ENCODE data around the gene HSD11B1.

Gene HSD11B1

DNA sequence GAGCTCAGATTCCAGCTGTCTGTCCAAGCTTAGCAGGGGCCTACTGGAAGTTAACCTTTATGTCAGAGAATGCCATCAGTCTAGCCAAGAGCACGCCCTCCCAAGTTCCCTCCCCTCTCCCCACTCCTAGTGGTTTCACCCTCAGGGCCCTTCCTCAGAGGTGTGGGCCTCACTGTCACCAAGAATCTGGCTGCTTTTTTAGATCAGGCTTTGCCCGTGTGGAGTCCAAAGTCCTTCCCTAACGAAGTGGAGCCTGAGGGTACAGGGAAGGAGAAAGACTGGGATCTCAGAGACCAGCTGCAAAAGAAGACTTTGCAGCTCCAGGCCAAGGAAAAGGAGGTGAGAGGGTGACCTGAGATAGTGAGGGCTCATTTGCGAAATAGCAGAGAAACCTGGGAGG lies 75.6 kb downstream of the HSD11B1 start:
- CTCF ChIA-PET = interaction anchor here (1.0 to 1.1 kb wide), 2 partner anchors 13 to 211 kb away, joined by 3 to 4 read pairs; no protein-coding TSS in a partner anchor
- DNase-seq (ENCODE audit: low read depth, low spot score) = no peak
- POLR2A ChIA-PET = no interaction called here
- no peak overlapping the region for H3K4me3 ChIP-seq (ENCODE audit: low read depth, low read length)
- TF ChIP-seq, protein P1, sequence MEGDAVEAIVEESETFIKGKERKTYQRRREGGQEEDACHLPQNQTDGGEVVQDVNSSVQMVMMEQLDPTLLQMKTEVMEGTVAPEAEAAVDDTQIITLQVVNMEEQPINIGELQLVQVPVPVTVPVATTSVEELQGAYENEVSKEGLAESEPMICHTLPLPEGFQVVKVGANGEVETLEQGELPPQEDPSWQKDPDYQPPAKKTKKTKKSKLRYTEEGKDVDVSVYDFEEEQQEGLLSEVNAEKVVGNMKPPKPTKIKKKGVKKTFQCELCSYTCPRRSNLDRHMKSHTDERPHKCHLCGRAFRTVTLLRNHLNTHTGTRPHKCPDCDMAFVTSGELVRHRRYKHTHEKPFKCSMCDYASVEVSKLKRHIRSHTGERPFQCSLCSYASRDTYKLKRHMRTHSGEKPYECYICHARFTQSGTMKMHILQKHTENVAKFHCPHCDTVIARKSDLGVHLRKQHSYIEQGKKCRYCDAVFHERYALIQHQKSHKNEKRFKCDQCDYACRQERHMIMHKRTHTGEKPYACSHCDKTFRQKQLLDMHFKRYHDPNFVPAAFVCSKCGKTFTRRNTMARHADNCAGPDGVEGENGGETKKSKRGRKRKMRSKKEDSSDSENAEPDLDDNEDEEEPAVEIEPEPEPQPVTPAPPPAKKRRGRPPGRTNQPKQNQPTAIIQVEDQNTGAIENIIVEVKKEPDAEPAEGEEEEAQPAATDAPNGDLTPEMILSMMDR (IDR thresholded peaks at IDR 0.05; ENCODE audit: insufficient read depth, low read length, missing control alignments) = no peak

DNA sequence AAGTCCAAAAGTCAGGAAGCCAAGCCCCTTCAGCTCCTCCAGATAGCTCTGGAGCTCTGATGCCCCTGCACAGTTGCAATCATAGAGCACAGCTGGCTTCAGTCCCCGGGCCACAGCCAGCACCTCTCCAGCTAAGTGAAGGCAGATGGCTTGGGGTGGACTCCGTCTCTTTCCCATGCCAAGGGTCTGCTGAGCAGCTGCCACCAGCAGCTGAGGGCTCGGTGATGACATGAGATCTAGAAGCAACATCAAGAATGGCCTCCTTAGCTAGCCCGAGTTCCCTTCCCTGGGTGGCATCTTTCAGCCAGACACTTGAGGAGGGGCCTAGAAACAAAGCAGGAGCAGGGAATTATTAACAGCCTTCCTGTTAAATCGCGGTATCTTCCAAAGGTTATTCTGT lies 78.7 kb downstream of the HSD11B1 start:
- no peak for DNase-seq (ENCODE audit: low read depth, low spot score)
- POLR2A ChIA-PET = interaction anchor here (0.7 kb wide), 1 partner anchor 46 kb away, joined by 3 read pairs; no protein-coding TSS in a partner anchor
- H3K4me3 ChIP-seq (ENCODE audit: low read depth, low read length) = peak overlapping the region; percentile 94
- TF ChIP-seq, protein P1 (IDR thresholded peaks at IDR 0.05; ENCODE audit: insufficient read depth, low read length, missing control alignments) = no peak
- CTCF ChIA-PET = interaction anchor here (1.6 to 2.2 kb wide), 4 partner anchors 11 to 206 kb away, joined by 6 to 9 read pairs (median 6); no protein-coding TSS in a partner anchor

Data from AG04449 (cell line).